Thyroid gland (tissue), 4 donors: Measurements from ENCODE around the gene PPBP.

Experiments
- POLR2A ChIP-seq, 2 donors: fragments of 450-650 bp; IDR thresholded peaks; one replicate each; pipeline ENCODE4 v1.6.1; 2017; ENCODE audit warnings: antibody characterized with exemption in 2 of 2, mild to moderate bottlenecking in 2 of 2, moderate library complexity in 1 of 2
- TF ChIP-seq, protein P1 (sequence below), 6 experiments: fragments of 200-600 bp in 3 of 6; fragments of 450-650 bp in 3 of 6; sonication (generic) in 3 of 6; IDR thresholded peaks; one replicate each; pipeline ENCODE4 v1.5.1; 2016 to 2019; ENCODE audit warnings: antibody characterized with exemption in 6 of 6, mild to moderate bottlenecking in 2 of 6, inconsistent platforms in 1 of 6, moderate library complexity in 1 of 6

DNA sequence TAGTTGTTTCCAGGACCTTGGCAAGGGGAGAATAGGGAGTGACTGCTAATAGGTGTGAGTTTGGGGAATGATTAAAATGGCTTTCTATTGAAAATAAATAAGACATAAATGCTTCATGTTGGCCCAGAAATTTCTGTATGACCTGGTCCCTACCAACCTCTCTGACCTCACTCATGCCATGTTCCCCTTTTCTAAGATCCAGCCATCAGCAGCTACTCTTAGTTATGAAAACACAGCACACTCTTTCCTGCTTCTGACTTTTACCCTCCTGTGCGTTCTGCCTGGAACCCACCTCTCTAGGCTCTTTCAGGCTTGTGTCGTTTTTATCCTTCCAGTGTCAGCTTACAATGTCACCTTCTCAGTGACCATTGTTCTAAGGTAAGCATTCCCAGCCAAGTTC lies 25.3 kb upstream of the PPBP start:
- TF ChIP-seq, protein P1, sequence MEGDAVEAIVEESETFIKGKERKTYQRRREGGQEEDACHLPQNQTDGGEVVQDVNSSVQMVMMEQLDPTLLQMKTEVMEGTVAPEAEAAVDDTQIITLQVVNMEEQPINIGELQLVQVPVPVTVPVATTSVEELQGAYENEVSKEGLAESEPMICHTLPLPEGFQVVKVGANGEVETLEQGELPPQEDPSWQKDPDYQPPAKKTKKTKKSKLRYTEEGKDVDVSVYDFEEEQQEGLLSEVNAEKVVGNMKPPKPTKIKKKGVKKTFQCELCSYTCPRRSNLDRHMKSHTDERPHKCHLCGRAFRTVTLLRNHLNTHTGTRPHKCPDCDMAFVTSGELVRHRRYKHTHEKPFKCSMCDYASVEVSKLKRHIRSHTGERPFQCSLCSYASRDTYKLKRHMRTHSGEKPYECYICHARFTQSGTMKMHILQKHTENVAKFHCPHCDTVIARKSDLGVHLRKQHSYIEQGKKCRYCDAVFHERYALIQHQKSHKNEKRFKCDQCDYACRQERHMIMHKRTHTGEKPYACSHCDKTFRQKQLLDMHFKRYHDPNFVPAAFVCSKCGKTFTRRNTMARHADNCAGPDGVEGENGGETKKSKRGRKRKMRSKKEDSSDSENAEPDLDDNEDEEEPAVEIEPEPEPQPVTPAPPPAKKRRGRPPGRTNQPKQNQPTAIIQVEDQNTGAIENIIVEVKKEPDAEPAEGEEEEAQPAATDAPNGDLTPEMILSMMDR (IDR thresholded peaks at IDR 0.05): no peak
- TF ChIP-seq POLR2A (IDR thresholded peaks at IDR 0.05): no peak
